Activated B cell treated with CpG ODN at 0.5 μM for 24 hours (primary cell): ENCODE measurements around the gene ZNF474. TPM values are rescaled to one million over a fixed set of nuclear protein-coding genes. Genes with fewer than 3 reads are reported as not detected.

Experiments used
- ATAC-seq: fragments of 200-7000 bp; cut with Tn5 transposase; one replicate; pipeline ENCODE4 v1.10.0; 2021; ENCODE audit warnings: low read depth, mild to moderate bottlenecking, moderate library complexity
- CTCF ChIA-PET: fragments of 350-600 bp; sonication (Branson Sonifier 250); formaldehyde crosslinking; loops from one replicate; lab custom pipeline; 2021; ENCODE audit warnings: antibody characterized with exemption; lab: Charles Lee
- POLR2A ChIA-PET: fragments of 350-600 bp; sonication (Branson Sonifier 250); formaldehyde crosslinking; loops from one replicate; lab custom pipeline; 2021; ENCODE audit warnings: antibody characterized with exemption; lab: Charles Lee
- DNase-seq: peaks from one replicate; pipeline ENCODE4 v3.0.0; 2022
- H3K27ac Mint-ChIP-seq: one replicate; pipeline ENCODE4 v1.8.0; 2020; ENCODE audit warnings: mixed read lengths
- H3K27me3 Mint-ChIP-seq: one replicate; pipeline ENCODE4 v1.8.0; 2021; ENCODE audit warnings: mixed read lengths
- H3K36me3 Mint-ChIP-seq: one replicate; pipeline ENCODE4 v1.8.0; 2021; ENCODE audit warnings: low read depth, mixed read lengths
- H3K4me1 Mint-ChIP-seq: one replicate; pipeline ENCODE4 v1.8.0; 2021; ENCODE audit warnings: mixed read lengths
- H3K4me3 Mint-ChIP-seq: one replicate; pipeline ENCODE4 v1.8.0; 2020; ENCODE audit warnings: mild to moderate bottlenecking, mixed read lengths
- H3K9me3 Mint-ChIP-seq: one replicate; pipeline ENCODE4 v1.8.0; 2020; ENCODE audit warnings: mixed read lengths
- CTCF ChIP-seq: fragments of 200-600 bp; IDR thresholded peaks from one replicate; pipeline ENCODE4 v1.8.0; 2022; ENCODE audit warnings: antibody characterized with exemption, mild to moderate bottlenecking
- intact Hi-C: fragments of 100-400 bp; cut with micrococcal nuclease; formaldehyde crosslinking; loops from one replicate; pipeline ENCODE4 v1.15.1; 2024
- total RNA-seq: library from RNA; stranded (reverse); gene quantifications from 2 replicates; pipeline ENCODE4 v1.2.3, GENCODE V29; 2022

Gene ZNF474
- total RNA-seq, 1 donor from 2014 or later = not detected

GRCh38 chr5:122144236-122144635 is 14.9 kb downstream of the ZNF474 start:
- ATAC-seq (no peak), DNase-seq (no peak)
- ChIA-PET POLR2A (no interaction called here), CTCF (no interaction called here)
- no peak for TF ChIP-seq CTCF
- peaks cover 7% of the 10 kb centered on the region for H3K27me3 Mint-ChIP-seq
- H3K4me3 Mint-ChIP-seq = no peak overlapping the region
- no peaks in the 10 kb centered on the region for H3K9me3 Mint-ChIP-seq
- H3K36me3 Mint-ChIP-seq = no peaks in the 10 kb centered on the region
- no peak overlapping the region for H3K27ac Mint-ChIP-seq
- H3K4me1 Mint-ChIP-seq = no peaks in the 10 kb centered on the region
- intact Hi-C loops = no loop called here

- intact Hi-C loops = no loop called here
- ATAC-seq (no peak), DNase-seq (no peak)
- Mint-ChIP-seq H3K4me3 (no peak overlapping the region), H3K27me3 (peaks cover 7% of the 10 kb centered on the region), H3K9me3 (no peaks in the 10 kb centered on the region), H3K36me3 (no peaks in the 10 kb centered on the region), H3K27ac (no peak overlapping the region), H3K4me1 (no peaks in the 10 kb centered on the region)
- no peak for TF ChIP-seq CTCF
- POLR2A ChIA-PET = no interaction called here
- CTCF ChIA-PET = no interaction called here
Observed at GRCh38 chr5:122145906-122146305, 16.6 kb downstream of the ZNF474 start.

- no peaks in the 10 kb centered on the region for H3K9me3 Mint-ChIP-seq
- no peak for ATAC-seq
- H3K27me3 Mint-ChIP-seq = peaks cover 3% of the 10 kb centered on the region
- POLR2A ChIA-PET = no interaction called here
- no peak overlapping the region for H3K27ac Mint-ChIP-seq
- intact Hi-C loops = no loop called here
- TF ChIP-seq CTCF = no peak
- H3K4me1 Mint-ChIP-seq = no peaks in the 10 kb centered on the region
- H3K36me3 Mint-ChIP-seq = no peaks in the 10 kb centered on the region
- H3K4me3 Mint-ChIP-seq = no peak overlapping the region
- no peak for DNase-seq
- CTCF ChIA-PET = no interaction called here
Observed at GRCh38 chr5:122149321-122150090, 20.2 kb downstream of the ZNF474 start.

- no peak for TF ChIP-seq CTCF
- intact Hi-C loops = no loop called here
- ChIA-PET CTCF (no interaction called here), POLR2A (no interaction called here)
- no peak overlapping the region for H3K27ac Mint-ChIP-seq
- H3K4me3 Mint-ChIP-seq = no peak overlapping the region
- DNase-seq (no peak), ATAC-seq (no peak)
- no peaks in the 10 kb centered on the region for H3K4me1 Mint-ChIP-seq
- H3K36me3 Mint-ChIP-seq = no peaks in the 10 kb centered on the region
- peaks cover 2% of the 10 kb centered on the region for H3K27me3 Mint-ChIP-seq
- H3K9me3 Mint-ChIP-seq = no peaks in the 10 kb centered on the region
Observed at GRCh38 chr5:122150215-122150614, 20.9 kb downstream of the ZNF474 start.

- no peaks in the 10 kb centered on the region for H3K9me3 Mint-ChIP-seq
- no peaks in the 10 kb centered on the region for H3K36me3 Mint-ChIP-seq
- H3K4me3 Mint-ChIP-seq = no peak overlapping the region
- no peak overlapping the region for H3K27ac Mint-ChIP-seq
- H3K4me1 Mint-ChIP-seq = no peaks in the 10 kb centered on the region
- no peak for TF ChIP-seq CTCF
- ATAC-seq (no peak), DNase-seq (no peak)
- intact Hi-C loops = no loop called here
- no peaks in the 10 kb centered on the region for H3K27me3 Mint-ChIP-seq
- CTCF ChIA-PET = no interaction called here
- POLR2A ChIA-PET = no interaction called here
Observed at GRCh38 chr5:122151640-122152039, 22.3 kb downstream of the ZNF474 start.
